KBM-7 (cell line): Measurements from ENCODE around the gene SCRN1.
"Not testable (repeated sequence)": the region's sequence is repeated elsewhere in the genome, so short reads cannot be mapped to it uniquely, and the experiment has no call there.

Source experiments
- DNase-seq: peaks from one replicate; pipeline ENCODE4 v3.0.0-alpha.2; 2015
- in situ Hi-C: fragments of 300-500 bp; cut with MboI; formaldehyde crosslinking; loops from 2 replicates; pipeline ENCODE4 v1.14.3; 2020; ENCODE audit warnings: low sequenced_read_pairs, low pct_unique_long_range_greater_than_20kb, mixed read lengths

Gene SCRN1

GRCh38 chr7:29906200-29907022 lies 83.2 kb downstream of the SCRN1 start:
- no peak for DNase-seq
- in situ Hi-C loops = no loop called here

GRCh38 chr7:29900745-29901144 lies 88.9 kb downstream of the SCRN1 start:
- no peak for DNase-seq
- in situ Hi-C loops = no loop called here

GRCh38 chr7:29898301-29898700 lies 91.3 kb downstream of the SCRN1 start:
- no peak for DNase-seq
- in situ Hi-C loops = no loop called here

- in situ Hi-C loops = no loop called here
- no peak for DNase-seq
Measured at GRCh38 chr7:29896685-29897411, 92.8 kb downstream of the SCRN1 start.

- in situ Hi-C loops = no loop called here
- DNase-seq = no peak
Measured at GRCh38 chr7:29895559-29895958, 94.0 kb downstream of the SCRN1 start.

GRCh38 chr7:29894256-29894655 lies 95.3 kb downstream of the SCRN1 start:
- no peak for DNase-seq
- in situ Hi-C loops = no loop called here

GRCh38 chr7:29893351-29893965 lies 96.1 kb downstream of the SCRN1 start:
- in situ Hi-C loops = no loop called here
- DNase-seq = no peak

- in situ Hi-C loops = no loop called here
- DNase-seq = no peak
Measured at GRCh38 chr7:29892231-29892630, 97.4 kb downstream of the SCRN1 start.

- DNase-seq = no peak
Measured at GRCh38 chr7:29891766-29892165, 97.8 kb downstream of the SCRN1 start.

GRCh38 chr7:29890786-29891185 lies 98.8 kb downstream of the SCRN1 start:
- not testable (repeated sequence) for DNase-seq

More at GRCh38 chr7:29891766-29892165, 97.8 kb downstream of the SCRN1 start:
- in situ Hi-C loops = no loop called here

GRCh38 chr7:29890251-29890650 lies 99.3 kb downstream of the SCRN1 start:
- DNase-seq = no peak
- in situ Hi-C loops = no loop called here

More at GRCh38 chr7:29890786-29891185, 98.8 kb downstream of the SCRN1 start:
- in situ Hi-C loops = not testable (repeated sequence)

- in situ Hi-C loops = no loop called here
- DNase-seq = no peak
Measured at GRCh38 chr7:29889288-29889687, 100.3 kb downstream of the SCRN1 start.

- in situ Hi-C loops = no loop called here
- no peak for DNase-seq
Measured at GRCh38 chr7:29888006-29888405, 101.6 kb downstream of the SCRN1 start.

GRCh38 chr7:29886827-29887226 lies 102.8 kb downstream of the SCRN1 start:
- no peak for DNase-seq
- in situ Hi-C loops = no loop called here

GRCh38 chr7:29885626-29886025 lies 104.0 kb downstream of the SCRN1 start:
- DNase-seq = no peak

GRCh38 chr7:29884399-29885272 lies 105.0 kb downstream of the SCRN1 start:
- no peak for DNase-seq
- in situ Hi-C loops = no loop called here

More at GRCh38 chr7:29885626-29886025, 104.0 kb downstream of the SCRN1 start:
- in situ Hi-C loops = no loop called here

GRCh38 chr7:29883462-29884398 lies 105.9 kb downstream of the SCRN1 start:
- in situ Hi-C loops = no loop called here
- DNase-seq = no peak

- DNase-seq = no peak
- in situ Hi-C loops = no loop called here
Measured at GRCh38 chr7:29882481-29882880, 107.1 kb downstream of the SCRN1 start.
